ENCODE data around the gene AADACL4. TPM values are rescaled to one million over a fixed set of nuclear protein-coding genes. Genes with fewer than 3 reads are reported as not detected.

AADACL4 gene
- total and polyA plus RNA-seq, 9 of the 15 experiments (the other 6 are each of a cell fraction or from before 2014, with no cell fraction given), result not detected

GRCh38 chr1:12644829-12645228, 944 bp downstream of the AADACL4 start (continued):
- TF ChIP-seq FOXM1 (IDR thresholded peaks at IDR 0.05; ENCODE audit: low read depth), result no peak
- no peak for TF ChIP-seq FOXM1 (CRISPR knock-in tag; IDR thresholded peaks at IDR 0.05; ENCODE audit: low read depth)
- TF ChIP-seq, protein P1, sequence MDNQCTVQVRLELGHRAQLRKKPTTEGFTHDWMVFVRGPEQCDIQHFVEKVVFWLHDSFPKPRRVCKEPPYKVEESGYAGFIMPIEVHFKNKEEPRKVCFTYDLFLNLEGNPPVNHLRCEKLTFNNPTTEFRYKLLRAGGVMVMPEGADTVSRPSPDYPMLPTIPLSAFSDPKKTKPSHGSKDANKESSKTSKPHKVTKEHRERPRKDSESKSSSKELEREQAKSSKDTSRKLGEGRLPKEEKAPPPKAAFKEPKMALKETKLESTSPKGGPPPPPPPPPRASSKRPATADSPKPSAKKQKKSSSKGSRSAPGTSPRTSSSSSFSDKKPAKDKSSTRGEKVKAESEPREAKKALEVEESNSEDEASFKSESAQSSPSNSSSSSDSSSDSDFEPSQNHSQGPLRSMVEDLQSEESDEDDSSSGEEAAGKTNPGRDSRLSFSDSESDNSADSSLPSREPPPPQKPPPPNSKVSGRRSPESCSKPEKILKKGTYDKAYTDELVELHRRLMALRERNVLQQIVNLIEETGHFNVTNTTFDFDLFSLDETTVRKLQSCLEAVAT (IDR thresholded peaks at IDR 0.05), result 0 out of 4 replicates have a peak, but pooled peaks of 1 of the 2 experiments have one; percentile 35
- TF ChIP-seq, protein P2, sequence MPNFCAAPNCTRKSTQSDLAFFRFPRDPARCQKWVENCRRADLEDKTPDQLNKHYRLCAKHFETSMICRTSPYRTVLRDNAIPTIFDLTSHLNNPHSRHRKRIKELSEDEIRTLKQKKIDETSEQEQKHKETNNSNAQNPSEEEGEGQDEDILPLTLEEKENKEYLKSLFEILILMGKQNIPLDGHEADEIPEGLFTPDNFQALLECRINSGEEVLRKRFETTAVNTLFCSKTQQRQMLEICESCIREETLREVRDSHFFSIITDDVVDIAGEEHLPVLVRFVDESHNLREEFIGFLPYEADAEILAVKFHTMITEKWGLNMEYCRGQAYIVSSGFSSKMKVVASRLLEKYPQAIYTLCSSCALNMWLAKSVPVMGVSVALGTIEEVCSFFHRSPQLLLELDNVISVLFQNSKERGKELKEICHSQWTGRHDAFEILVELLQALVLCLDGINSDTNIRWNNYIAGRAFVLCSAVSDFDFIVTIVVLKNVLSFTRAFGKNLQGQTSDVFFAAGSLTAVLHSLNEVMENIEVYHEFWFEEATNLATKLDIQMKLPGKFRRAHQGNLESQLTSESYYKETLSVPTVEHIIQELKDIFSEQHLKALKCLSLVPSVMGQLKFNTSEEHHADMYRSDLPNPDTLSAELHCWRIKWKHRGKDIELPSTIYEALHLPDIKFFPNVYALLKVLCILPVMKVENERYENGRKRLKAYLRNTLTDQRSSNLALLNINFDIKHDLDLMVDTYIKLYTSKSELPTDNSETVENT (CRISPR knock-in tag; IDR thresholded peaks at IDR 0.05), result no peak
- TF ChIP-seq GABPB2 (CRISPR knock-in tag; conservative IDR thresholded peaks at IDR 0.05), result no peak
- TF ChIP-seq, protein P3, sequence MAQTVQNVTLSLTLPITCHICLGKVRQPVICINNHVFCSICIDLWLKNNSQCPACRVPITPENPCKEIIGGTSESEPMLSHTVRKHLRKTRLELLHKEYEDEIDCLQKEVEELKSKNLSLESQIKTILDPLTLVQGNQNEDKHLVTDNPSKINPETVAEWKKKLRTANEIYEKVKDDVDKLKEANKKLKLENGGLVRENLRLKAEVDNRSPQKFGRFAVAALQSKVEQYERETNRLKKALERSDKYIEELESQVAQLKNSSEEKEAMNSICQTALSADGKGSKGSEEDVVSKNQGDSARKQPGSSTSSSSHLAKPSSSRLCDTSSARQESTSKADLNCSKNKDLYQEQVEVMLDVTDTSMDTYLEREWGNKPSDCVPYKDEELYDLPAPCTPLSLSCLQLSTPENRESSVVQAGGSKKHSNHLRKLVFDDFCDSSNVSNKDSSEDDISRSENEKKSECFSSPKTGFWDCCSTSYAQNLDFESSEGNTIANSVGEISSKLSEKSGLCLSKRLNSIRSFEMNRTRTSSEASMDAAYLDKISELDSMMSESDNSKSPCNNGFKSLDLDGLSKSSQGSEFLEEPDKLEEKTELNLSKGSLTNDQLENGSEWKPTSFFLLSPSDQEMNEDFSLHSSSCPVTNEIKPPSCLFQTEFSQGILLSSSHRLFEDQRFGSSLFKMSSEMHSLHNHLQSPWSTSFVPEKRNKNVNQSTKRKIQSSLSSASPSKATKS (CRISPR knock-in tag; IDR thresholded peaks at IDR 0.05), result no peak
- TF ChIP-seq BRD4 (IDR thresholded peaks at IDR 0.05), result no peak
- TF ChIP-seq MEF2A (IDR thresholded peaks at IDR 0.05; ENCODE audit: control insufficient read depth, low read depth, low read length), result no peak
- no peak for TF ChIP-seq TAF7 (tag; IDR thresholded peaks at IDR 0.05)
- peak; percentile 23; the same call in 1 of the 2 replicates for TF ChIP-seq OTX1 (CRISPR knock-in tag; IDR thresholded peaks at IDR 0.05)
- TF ChIP-seq ATF4 (CRISPR knock-in tag; IDR thresholded peaks at IDR 0.05), result no peak
- TF ChIP-seq E2F5 (CRISPR knock-in tag; IDR thresholded peaks at IDR 0.05), result no peak
- TF ChIP-seq ZNF584 (CRISPR knock-in tag; IDR thresholded peaks at IDR 0.05; ENCODE audit: low read depth), result no peak
- peak; percentile 71 for TF ChIP-seq ZNF512 (tag; IDR thresholded peaks at IDR 0.05)

Data from K562 (cell line).